GM18499 (cell line): ENCODE results near the gene PTCD1.
"Not testable (repeated sequence)": the region's sequence is repeated elsewhere in the genome, so short reads cannot be mapped to it uniquely, and the experiment has no call there.

Source experiments
- ATAC-seq: cut with Tn5 transposase; IDR thresholded peaks from one replicate; pipeline ENCODE4 v1.9.1; 2021; ENCODE audit warnings: moderate number of reproducible peaks; ENCODE audit not compliant: insufficient read depth, unreplicated experiment

The PTCD1 gene

DNA sequence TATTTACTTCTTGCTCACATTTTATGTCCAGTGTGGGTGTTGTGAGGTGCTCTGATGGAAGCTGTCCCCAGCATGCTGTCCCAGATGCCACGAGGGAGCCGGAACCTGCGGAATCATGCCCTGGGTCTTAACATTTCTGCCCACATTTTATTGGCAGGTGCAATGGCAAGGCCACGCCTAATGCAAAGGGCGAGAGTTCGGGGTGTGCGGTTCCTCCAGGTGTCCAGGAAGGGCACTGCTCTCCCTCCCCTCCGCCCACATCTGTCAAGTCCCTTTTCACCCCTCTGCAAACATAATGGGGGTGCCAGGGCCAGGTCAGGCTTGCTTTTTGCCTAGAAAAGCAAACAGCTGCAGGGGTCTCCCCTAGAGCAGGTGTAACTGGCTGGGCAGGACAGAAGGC, 46.6 kb downstream of the PTCD1 start:
- ATAC-seq, result no peak

DNA sequence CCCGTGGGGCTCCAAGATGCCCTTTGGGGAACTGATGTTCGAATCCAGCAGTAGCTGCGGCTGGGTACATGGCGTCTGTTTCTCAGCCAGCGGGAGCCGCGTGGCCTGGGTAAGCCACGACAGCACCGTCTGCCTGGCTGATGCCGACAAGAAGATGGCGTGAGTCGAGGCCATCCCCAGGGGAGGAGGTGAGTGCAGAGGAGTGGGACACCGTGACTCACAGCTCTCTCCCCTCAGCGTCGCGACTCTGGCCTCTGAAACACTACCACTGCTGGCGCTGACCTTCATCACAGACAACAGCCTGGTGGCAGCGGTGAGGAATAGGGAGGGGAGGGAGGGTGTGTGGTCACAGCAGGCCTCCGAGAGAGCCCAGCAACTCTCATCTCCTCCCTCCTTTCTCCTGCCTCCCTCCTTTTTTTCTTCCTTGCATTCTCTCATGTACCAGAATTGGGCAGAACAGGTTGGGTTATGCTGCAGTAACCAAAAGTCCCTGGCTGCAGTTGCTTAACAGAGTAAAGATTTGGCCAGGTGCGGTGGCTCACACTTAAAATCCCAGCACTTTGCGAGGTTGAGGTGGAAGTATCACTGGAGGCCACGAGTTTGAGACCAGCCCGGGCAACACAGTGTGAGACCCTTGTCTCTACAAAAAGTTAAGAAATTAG, 47.5 kb downstream of the PTCD1 start:
- no peak for ATAC-seq

- ATAC-seq, result no peak
These were observed 48.8 kb downstream of the PTCD1 start for GRCh38 chr7:99389772-99390171.

GRCh38 chr7:99387912-99388311, 50.7 kb downstream of the PTCD1 start:
- ATAC-seq, result no peak

DNA sequence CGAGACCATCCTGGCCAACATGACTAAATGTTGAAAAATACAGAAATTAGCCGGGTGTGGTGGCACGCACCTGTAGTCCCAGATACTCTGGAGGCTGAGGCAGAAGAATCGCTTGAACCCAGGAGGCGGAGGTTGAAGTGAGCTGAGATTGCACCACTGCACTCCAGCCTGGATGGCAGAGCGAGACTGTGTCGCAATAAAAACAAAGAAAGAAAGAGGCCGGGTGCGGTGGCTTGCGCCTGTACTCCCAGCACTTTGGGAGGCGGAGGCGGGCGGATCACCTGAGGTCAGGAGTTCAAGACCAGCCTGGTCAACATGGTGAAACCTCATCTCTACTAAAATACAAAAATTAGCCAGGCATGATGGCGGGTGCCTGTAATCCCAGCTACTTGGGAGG, 51.4 kb downstream of the PTCD1 start:
- ATAC-seq, result not testable (repeated sequence)

- ATAC-seq, result no peak
These were observed 51.9 kb downstream of the PTCD1 start for GRCh38 chr7:99386584-99387238.

DNA sequence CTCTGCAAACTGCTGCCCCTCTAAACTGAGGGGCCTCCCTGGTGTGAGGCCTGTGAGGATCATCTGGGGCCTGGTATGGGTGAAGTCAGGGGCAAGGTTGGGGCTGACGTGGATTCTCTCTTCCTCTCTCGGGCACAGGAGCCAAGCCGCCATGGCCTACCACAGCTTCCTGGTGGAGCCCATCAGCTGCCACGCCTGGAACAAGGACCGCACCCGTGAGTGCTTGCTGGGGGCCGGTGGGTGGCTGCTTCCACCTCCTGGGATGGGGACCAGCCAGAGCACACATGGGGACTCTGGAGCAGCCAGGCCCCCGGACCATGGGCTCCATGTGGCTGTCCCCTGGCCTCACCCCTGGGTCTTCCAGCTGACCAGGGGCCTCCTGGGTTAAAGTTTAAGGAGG, 53.0 kb downstream of the PTCD1 start:
- no peak for ATAC-seq

DNA sequence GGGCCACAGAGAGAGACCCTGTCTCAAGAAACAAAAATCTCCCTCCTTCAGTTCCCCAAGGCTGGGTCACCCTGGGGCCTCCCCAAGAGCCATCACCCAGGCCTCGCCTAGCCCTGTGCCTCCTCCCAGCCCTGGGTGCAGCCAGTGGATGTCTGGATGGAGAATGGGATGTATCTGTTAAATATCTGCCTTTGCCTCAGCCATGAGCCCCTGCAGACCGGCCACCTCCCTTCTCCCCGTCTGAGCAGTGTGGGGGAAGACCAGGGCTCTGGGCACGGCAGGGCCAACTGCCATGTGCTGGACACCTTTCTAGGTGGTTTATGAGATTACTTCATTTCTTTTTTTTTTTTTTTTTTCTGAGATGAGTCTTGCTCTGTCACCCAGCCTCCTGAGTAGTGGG, 54.1 kb downstream of the PTCD1 start:
- ATAC-seq, result no peak

DNA sequence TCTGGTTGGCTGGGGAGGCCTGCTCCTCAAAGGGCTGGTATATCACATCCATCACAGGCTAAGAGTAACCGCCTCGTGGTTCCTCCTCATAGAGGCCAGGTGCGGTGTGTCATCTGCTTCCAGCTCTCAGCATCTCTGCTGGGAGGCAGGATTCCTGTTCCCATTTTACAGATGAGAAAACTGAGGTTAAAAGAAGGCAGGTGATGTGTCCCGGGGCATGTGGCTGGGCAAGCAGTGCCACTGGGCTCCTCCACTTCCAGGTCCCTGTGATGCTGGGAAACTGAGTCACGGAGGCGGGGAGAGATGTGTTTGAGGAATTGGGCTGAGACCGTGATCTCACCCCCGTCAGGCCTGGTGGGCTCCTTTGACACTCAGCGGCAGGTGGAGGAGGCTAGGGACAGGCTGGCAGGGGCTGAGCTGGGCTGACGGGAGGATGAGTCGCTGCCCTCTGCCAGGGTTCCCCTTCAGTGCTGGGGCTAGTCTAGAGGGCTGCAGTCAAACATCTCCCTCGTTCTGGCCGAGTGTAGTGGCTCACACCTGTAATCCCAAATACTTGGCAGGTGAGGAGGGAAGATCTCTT, 54.7 kb downstream of the PTCD1 start:
- ATAC-seq, result no peak

- no peak for ATAC-seq
These were observed 55.4 kb downstream of the PTCD1 start for GRCh38 chr7:99383203-99383602.

DNA sequence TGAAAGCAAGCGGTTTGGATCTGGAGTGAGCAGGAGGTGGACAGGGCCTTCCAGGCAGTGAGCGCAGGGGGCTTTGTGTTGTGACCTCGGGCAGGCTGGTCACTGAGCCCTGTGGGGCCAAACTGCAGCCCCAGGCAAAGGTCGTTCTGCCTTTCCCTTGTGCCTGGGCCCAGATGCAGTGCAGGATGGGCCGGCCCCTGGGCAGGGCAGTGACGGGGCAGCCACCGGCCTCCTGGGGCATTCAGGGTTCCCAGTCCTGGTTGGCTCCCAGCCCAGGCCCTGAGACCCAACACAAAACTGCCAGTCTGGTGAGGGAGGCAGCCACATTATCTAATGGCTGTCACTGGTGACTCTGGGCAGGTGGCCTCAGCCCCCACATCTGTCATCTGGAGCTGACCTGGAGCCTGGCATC, 56.9 kb downstream of the PTCD1 start:
- no peak for ATAC-seq

GRCh38 chr7:99380823-99381663, 57.6 kb downstream of the PTCD1 start:
- ATAC-seq, result peak; percentile 67

GRCh38 chr7:99380032-99380822, 58.4 kb downstream of the PTCD1 start:
- no peak for ATAC-seq

DNA sequence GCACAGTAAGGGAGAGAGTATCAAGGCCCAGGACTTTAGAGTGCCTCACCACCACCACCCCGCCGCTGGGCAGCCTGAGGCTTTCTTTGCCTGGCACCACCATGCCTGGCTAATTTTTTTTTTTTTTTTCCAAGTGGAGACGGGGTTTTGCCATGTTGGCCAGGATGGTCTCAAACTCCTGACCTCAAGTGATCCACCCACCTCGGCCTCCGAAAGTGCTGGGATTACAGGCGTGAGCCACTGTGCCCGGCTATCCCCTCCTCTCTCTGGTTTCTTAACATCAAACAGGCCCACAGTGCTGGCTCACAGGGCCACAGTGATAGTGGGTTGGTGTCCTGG, 58.9 kb downstream of the PTCD1 start:
- ATAC-seq, result not testable (repeated sequence)

GRCh38 chr7:99379043-99379577, 59.5 kb downstream of the PTCD1 start:
- ATAC-seq, result no peak

- ATAC-seq, result no peak
These were observed 63.4 kb downstream of the PTCD1 start for GRCh38 chr7:99375070-99375807.

- ATAC-seq, result no peak
These were observed 64.2 kb downstream of the PTCD1 start, which contains the start of gene ARPC1B for GRCh38 chr7:99374111-99375064. TSS of gene ARPC1B (plus strand) at chr7:99374730. CDS start at chr7:99385715, 10,985 bp downstream.
